HFF-Myc (cell line): ENCODE results near the gene FUNDC1.

Experiments used
- DNase-seq: peaks from one replicate; pipeline ENCODE4 v3.0.0-alpha.2; 2011; ENCODE audit warnings: low read depth; ENCODE audit errors: extremely low read depth
- H3K4me3 ChIP-seq: replicated peaks from 2 replicates; pipeline ENCODE4 v1.5.1; 2011; ENCODE audit warnings: low read depth, mild to moderate bottlenecking, control low read depth, low read length
- TF ChIP-seq, protein P1 (sequence below): IDR thresholded peaks from 2 replicates; pipeline ENCODE4 v1.5.1; 2012; ENCODE audit warnings: mild to moderate bottlenecking, low read depth, low read length, control low read depth; ENCODE audit errors: missing control alignments

The FUNDC1 gene

DNA sequence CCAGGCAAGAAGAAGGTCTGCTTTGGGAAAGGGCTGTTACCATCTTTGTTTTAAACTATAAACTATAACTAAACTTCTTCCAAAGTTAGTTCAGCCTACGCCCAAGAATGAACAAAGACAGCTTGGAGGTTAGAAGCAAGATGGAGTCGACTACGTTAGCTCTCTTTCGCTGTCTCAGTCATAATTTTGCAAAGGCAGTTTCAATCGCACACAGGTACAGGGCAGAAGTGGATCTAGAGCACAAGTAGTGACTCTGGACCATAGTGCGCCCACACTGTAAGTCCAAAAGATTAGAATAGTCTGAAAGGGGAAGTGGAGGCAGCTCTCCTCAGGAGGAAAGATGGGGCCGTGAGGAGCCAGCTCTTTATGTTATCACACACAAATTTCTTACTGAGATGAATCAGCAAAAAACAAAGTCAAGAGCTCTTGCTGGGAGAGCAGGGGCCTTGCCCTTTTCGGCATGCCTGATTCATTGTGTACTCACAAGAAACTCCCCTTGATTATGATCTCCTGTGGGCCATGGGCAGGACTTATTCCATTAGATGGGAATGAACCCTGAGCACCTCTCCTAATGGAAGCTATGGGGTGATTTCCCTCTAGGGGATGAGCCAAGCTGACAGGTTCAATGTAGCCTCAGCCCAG, 58.6 kb downstream of the FUNDC1 start:
- no peak overlapping the region for H3K4me3 ChIP-seq
- TF ChIP-seq, protein P1, sequence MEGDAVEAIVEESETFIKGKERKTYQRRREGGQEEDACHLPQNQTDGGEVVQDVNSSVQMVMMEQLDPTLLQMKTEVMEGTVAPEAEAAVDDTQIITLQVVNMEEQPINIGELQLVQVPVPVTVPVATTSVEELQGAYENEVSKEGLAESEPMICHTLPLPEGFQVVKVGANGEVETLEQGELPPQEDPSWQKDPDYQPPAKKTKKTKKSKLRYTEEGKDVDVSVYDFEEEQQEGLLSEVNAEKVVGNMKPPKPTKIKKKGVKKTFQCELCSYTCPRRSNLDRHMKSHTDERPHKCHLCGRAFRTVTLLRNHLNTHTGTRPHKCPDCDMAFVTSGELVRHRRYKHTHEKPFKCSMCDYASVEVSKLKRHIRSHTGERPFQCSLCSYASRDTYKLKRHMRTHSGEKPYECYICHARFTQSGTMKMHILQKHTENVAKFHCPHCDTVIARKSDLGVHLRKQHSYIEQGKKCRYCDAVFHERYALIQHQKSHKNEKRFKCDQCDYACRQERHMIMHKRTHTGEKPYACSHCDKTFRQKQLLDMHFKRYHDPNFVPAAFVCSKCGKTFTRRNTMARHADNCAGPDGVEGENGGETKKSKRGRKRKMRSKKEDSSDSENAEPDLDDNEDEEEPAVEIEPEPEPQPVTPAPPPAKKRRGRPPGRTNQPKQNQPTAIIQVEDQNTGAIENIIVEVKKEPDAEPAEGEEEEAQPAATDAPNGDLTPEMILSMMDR, result no peak
- DNase-seq, result no peak

DNA sequence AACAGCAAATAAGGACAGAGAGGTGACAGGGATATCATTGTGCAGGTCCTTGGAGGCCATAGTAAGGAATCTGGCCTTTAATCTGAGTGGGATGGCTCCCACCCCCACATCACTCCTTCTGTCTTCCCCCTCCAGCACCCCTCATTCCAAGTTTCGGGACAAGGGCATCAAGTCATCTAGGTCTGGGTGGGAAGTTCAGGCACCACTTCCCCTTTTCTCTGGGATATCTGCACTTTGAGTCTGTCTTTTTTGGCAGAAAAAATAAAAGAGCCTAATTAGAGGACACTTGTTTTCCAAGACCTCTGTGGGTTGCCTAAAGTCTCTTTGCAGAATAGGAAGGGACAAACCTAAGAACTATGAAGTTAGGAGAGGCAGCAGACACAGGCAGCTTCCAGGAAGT, 60.1 kb downstream of the FUNDC1 start:
- H3K4me3 ChIP-seq, result no peak overlapping the region
- no peak for DNase-seq
- TF ChIP-seq, protein P1, result no peak

DNA sequence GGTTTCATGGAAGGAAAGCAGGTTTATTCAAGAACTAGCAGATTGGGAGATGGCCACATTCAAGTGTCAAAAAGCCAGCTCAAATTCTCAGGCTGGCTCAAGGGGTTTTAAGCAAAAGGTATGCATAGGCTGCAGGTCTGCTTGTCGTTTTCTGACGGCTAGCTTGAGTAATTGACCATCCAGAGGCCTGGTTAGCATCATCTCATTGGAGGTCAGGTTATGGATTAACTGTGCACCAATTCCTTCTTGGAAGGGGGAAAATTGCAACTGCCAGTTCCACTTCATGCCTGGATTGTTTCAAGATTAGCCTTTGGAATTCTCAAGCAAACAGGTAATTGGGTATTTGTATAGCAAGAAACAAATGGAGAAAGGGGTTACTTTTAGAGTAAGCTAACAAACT, 62.1 kb downstream of the FUNDC1 start:
- no peak overlapping the region for H3K4me3 ChIP-seq
- TF ChIP-seq, protein P1, result no peak
- DNase-seq, result no peak

DNA sequence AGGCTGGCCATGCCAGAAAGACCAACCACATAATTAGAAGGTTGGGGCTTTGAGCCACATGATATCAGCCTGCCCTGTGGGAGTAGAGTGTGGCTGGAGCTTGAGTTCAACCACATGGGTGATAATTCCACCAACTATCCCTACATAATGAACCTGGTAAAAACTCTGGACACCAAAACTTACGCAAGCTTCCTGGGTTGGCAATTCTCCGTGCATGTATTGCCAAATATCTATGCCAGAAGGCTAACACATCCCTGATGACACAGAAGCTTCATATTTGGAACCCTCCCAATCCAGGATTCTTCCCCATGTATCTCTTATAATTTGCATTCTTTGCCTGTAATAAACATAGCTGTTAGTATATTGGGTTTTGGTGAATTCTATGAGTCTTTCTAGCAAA, 68.2 kb downstream of the FUNDC1 start:
- TF ChIP-seq, protein P1, result no peak
- H3K4me3 ChIP-seq, result no peak overlapping the region
- no peak for DNase-seq
